NCI-H2196 treated with DMSO at 0.1 percent for 48 hours (cell line): ENCODE measurements around the gene RFTN1.

Source experiments
- DNase-seq: peaks from one replicate; lab custom pipeline; 2025; ENCODE audit not compliant: unreplicated experiment; lab: John Stamatoyannopoulos, UW

RFTN1 gene

DNA sequence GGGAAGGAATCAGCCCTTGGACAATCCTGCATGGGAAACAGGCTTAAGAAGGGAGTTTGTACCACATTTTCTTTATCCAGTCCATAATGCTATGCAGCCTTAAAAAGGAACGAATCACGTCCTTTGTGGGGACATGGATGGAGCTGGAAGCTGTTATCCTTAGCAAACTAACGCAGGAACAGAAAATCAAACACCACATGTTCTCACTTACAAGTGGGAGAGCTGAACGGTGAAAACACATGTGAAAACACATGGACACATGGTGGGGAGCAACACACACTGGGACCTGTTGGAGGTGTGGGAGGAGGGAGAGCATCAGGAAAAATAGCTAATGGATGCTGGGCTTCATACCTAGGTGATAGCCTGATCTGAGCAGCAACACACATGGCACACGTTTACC, 178.2 kb downstream of the RFTN1 start:
- DNase-seq = no peak

DNA sequence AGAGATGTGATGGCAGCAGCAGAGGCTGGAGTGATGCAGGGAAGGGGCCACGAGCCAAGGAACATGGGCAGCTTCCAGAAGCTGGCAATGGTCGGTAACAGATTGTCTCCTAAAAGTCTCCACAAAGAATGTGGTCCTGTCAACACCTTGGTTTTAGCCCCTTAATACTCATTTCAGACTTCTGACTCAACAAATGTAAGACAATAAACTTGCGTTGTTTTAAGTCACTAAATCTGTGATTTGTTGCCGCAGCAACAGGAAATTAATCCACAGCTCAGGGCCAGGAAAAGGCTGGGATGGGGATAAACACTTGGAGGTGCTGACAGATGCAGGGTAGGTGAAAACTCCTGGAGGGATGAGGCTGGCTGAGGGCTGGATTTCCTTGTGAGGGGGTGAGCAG, 178.6 kb downstream of the RFTN1 start:
- DNase-seq = no peak

DNA sequence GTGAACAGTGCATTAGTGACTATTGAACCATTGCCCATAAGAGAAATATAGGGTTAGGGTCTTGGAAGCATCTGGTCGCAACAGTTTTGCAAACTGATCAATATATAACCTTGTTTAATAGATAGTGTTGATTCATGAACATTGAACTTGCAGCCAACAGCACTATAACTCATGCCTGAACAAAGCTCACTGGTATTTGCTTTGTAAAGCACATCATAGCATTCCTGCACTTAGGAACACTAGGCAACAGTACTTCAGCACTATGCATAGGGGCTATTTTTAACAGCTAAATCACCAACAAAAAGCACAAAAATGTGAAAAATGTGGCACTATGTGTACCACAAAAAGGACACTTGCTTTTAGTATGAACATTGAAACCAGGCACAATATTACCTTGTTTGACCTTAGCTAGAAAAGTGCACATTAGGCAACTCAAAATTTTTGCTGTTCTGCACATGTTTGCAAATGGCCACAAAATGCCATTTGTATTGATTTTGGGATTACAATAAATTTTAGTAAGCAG, 180.5 kb downstream of the RFTN1 start:
- DNase-seq = no peak

DNA sequence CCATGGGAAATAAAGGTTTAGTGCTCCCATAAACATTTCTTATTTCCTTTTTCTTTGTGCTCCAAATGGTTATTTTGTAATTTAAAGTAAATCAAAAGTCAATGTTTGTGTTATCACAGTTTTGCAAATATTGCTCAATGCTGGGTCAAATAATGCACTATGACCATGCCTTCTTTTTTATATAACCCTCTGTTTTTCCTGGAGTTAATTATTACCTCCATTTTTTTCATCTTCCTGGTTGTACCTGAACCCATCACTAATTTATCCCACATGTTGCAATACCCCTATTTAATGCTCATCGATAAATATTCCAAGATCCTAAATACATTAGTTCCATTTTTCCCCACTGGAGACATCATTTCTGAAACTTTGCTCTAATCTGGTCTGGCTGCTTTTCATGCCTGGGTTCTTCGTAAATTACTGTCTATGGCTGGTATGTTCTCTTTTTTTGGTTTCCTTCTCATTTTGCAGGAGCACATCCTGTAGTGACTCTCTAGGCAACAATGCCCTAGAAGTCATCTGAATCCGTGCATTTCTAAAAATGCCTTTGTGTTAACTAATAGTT, 182.1 kb downstream of the RFTN1 start:
- DNase-seq = no peak

DNA sequence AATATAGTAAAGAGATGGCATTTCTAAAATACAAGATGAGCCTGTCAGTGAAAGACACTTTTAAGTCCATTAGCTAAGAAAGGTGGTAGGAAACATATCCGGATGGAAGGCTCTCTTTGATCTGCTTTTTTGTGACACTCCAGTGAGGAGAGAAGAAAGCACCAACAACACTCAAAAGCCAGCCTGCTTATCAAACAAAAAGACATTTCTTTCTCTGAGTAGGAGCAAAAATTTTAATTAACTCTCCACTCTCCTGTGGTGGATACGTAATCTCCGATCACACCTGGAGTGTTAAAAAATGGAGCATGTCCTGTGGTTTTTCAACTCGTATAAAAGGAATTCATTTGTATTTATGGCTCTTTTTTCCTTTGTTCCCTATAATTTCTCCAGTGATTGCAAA, 183.1 kb downstream of the RFTN1 start:
- no peak for DNase-seq

DNA sequence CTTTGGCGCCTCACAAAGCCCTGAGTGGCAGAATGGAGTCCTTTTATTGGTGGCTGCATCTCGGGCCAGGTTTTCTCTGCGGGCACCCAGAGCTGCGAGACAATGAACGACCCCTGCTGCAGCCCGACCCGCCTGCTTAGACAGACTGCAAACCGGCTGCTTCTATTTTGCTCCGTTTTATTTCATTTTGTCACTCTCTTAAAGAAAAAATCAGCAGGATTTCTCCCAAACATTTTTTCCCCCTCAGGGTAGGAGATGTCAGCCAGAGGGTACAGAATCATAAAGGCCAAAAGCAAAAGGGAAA, 183.7 kb downstream of the RFTN1 start:
- no peak for DNase-seq

DNA sequence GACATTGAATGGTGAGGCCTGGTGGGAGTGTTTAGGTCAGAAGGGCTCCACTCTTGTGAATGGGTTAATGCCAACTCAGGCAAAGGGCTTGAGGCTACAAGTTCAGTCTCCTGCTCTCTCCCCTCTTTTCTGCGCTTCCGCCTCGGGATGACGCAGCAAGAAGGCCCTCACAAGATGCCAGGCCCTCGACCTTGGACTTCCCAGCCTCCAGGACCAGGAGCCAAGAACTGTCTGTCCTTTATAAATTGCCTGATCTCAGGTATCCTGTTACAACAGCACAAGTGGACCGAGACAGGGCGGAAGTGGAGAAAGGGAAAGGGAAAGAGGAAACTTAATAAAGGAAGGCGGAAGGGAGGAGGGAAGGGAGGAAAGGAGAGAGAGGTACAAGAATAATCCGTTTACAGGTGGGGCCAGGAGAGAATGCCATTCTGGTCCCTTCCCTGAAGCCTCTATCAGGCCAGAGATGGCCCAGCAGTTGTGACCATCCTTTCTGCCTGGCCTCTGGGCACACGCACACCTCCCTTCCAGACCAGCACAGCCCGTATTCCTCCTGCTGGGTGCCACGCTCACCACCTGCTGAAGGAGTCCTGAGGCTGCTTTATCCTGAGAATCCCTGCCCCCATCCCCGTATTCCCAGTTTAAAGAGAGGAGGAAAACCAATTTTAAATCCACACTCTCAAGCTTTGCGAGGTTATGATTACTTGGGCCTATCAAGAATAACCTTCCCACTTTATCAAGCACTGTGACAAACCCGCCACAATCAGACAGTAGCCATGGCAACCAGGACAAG, 184.3 kb downstream of the RFTN1 start:
- no peak for DNase-seq

DNA sequence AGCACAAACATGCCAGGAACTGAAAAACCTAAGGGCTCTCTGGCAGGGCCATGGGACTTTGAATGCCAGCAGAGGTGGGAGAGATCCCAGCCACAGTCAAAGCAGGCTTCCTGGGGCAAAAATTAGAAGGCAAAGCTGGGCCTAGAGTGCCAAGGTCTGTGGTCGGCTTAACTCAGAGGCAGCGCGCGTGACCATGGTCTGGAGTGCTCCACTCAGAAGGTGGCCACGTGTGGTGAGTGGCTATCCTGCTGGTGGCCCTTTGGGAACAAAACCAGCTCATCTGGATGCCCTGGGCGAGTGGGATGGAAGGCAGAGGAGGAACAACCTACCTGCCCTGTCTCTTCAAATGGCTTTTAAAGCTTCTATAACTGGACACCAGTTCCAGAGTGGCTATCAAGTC, 185.4 kb downstream of the RFTN1 start:
- DNase-seq = no peak

DNA sequence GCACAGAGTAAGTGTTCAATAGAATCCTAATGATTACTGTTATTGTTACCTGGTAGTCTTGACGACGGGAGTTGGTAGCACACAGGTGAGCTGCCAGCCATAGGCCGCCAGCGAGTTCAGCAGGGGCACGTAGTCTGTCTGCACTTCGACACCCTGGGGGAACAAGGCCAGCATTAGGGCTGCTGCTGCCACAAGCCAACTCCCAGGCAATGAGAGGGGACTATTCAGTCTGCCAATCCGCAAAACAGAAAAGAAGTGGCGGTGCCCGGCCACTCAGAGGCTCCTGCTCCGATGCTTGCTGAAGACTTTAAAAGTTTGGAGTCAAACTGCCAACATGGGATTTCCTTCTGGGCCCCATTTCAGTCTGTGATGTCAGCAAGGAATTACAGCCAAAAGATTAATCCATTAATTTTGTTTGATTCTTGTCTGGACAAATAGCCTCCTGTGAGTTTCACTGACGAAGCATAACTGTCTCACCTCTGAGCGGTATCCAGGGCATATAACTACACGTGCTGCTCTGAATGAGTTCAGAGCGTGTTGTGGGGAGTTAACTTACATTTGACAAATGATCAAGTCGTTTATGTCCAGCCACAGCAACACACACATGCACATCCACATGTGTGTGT, 186.7 kb downstream of the RFTN1 start:
- no peak for DNase-seq

DNA sequence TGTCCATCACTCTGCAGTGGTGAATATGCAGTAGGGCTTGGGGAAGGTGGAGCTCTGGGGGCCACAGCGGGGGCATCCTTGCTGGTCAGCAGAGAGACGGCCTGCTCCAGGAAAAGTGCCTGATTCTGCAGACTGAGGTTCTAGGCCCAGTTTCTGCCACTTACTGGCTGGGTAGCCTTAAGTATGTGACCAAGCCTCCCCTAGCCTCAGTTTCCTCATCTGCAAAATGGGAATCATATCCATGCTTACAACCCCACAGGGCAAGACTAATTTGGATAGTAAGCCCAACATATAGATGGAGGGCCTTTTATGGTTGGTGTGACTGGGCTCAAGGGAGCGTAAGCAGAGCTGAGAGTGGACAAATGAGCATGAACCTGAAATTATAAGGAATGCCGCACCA, 187.6 kb downstream of the RFTN1 start:
- DNase-seq = no peak

DNA sequence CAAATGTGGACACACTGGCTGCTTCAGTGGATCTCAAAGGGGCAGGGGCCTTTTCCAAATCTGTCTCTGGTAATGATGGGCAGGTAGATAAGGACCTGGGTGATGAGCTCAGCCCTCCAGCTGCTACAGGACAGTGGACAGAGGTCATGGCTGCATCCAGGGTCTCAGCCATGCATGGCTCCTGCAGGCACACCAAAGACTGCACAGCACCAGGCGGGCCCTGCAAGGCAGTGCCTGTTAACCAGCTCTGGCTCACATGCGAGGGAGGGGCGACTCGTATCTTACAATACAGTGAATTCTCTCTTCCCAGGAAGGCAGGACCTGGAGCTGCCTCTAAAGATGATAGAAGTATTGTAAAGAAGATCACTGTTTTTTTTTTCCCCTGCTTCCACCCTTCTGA, 189.8 kb downstream of the RFTN1 start:
- no peak for DNase-seq

DNA sequence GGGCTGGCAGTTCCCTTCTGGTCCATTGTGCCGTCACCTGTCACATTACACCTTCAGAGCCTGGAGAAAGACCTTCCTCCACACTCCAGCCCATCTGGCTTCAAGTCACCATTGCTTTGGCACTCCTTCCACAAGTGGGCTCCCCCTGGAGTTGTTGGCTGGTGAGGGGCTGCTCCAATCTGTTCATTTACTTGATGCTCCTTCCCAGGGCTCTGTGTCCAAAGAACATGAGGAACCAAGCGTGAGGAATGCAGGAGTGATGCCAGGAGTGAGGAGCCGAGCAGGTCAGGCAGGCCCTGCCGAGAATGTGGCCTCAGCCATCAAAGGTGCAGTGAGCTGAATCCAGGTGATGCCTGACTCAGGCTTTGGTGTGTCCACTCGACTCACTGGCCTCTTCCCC, 191.3 kb downstream of the RFTN1 start:
- no peak for DNase-seq

DNA sequence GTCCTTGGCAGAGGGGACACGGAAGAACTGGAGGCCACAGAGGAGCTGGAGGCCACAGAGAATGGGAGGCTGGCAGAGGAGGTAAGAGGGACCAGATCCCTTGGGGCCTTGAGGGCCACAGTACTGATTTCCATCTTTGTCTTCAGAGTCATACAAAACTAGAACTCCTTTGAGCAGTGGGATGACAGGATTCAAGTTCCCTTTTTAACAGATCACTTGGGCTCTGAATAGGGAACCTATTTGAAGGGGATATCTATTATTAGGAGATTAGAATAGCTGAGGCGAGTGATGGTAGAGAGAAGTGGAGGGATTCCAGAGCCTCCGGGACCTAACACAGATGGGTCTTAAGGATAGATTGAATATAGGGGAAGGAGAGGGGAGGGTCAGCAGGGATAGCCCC, 192.8 kb downstream of the RFTN1 start:
- DNase-seq = no peak

DNA sequence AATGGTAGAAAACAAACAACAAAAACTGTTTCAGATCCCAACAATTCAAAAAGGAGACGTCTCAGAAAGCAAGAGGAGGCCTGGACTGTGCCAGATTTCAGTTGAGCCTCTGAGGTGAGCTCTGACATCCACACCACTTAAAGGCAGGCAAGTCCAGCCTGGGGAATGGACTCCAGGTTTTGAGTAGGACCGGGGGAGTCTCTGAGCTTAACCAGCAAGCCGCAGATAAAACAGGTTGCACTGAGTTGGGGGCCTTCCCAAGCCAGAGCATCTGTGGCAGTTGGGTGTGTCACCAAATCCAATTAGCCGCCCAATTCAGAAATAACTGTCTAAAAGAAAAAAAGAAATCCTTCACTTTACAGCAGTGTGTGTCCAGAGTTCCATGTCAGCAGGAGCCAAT, 193.8 kb downstream of the RFTN1 start:
- DNase-seq = no peak

DNA sequence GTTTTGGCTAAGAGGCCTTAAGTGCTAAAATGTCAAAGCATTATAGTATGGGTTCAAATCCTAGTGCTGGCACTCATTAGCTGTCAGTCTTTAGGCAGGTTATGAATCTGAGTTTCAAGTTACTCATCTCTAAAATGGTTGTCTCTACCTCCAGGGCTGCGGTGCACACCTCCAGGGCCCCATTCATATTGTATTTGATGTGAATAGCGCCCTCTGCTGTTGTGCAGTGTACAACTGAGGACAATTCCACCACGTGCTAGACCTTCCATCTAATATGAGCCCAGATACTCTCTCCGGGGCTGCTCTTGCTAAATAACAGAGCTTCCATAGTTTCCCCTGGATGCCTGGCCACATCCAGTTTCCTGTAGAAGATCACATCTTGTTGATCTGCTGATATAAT, 194.2 kb downstream of the RFTN1 start:
- no peak for DNase-seq

DNA sequence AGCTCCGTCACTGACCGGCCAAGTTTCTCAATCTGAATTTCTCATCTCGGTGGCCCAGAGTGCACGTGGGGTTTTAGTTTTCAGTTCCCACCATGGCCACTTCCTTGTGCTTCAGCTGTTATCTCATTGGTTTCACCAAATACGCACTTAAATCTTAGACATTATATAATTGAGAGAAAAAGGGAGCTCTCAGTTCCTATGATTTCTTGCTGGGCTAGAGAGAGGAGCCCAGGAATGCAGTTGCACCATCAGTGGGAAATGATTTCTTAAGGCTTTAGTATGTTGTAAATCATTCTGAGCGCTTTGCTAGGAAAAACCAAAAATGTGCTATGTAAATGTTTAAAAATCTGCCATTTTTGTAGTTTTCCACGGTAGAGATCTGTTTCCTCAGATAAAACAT, 195.3 kb downstream of the RFTN1 start:
- DNase-seq = no peak

DNA sequence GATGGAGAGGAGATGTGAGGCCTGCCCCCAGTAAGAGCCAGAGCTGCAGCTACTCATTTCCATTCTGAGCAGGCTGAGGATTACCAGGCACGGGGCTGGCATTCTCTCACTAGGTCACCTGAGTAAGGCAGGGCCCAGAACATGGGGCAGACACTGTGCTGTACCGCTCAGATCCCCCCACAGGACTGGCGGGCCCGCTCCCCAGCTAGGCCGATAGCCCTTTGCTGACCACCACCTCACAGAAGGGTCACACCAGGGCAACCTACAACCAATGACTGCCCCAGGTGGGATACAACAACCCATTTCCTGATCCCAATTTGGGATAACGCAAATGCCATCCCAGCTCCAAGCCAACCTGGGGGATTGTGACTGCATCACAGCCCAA, 195.9 kb downstream of the RFTN1 start:
- DNase-seq = no peak

DNA sequence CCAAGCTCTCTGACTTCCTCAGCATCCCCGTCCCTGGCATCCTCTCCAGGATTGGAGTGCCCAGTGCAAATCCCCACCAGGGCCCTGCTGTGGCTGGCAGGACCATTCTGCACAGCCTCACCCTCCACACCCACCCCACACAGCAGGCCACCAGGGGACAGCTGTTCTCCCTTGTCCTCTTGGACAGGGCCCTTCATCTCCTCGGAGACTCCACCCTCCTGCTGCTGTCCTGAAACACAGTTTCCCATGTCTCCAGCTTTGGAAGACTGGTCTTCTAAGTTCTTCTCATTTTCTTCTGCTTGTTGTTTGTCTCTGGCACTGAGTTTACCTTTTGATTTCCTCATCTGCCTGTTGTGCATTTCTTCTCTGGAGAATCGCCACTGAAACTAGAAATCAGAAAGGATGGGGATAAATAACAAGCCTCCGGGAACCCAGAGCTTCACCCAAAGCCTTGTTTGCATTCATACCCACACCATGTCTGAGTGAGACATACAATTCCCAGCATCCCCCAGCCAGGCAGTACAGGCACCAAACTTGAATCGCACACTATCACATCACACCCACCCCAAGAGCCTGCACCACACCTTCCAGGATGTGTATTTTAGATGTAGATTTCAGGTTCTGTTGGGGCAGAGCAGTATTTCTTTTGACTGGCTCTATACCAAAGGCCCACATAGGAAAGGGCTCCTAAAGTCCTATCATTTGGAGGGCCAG, 196.5 kb downstream of the RFTN1 start:
- no peak for DNase-seq

DNA sequence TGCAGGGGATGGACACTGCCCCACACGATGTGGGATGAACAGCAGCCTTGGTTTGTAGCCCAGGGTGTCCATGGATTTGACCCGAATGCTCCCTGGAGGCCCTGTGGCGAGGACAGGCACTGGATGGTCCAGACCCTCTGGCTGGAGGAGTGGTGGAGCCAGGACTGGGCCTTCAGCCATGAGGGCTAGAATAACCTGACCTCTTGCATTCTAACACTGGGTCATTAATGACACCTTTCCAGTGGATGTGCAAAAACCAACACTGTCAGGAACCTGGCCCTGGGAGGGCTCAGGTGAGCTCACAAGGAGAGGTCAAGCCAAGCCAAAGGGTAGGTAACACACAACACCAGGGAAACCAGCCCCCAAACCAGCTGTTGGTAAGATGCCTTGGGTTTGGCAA, 197.1 kb downstream of the RFTN1 start:
- no peak for DNase-seq

DNA sequence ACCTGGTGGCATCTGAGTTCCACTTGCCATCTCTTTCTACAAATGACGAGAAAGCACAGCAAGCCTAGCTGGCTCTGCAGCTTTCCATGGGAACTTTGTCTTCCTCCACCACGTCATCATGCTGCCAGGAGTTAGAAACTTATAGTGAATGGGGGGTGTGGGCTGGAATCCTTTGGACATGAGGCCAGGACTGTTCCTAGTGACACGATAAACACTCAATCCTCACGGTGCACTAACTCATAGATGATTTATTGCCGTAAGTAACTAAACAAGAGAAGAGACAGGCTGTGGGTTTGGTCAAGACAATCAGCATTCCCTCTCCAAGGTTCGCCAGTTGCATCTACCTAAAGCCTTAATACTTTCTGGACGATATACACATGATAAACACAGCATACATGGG, 197.9 kb downstream of the RFTN1 start:
- DNase-seq = no peak

DNA sequence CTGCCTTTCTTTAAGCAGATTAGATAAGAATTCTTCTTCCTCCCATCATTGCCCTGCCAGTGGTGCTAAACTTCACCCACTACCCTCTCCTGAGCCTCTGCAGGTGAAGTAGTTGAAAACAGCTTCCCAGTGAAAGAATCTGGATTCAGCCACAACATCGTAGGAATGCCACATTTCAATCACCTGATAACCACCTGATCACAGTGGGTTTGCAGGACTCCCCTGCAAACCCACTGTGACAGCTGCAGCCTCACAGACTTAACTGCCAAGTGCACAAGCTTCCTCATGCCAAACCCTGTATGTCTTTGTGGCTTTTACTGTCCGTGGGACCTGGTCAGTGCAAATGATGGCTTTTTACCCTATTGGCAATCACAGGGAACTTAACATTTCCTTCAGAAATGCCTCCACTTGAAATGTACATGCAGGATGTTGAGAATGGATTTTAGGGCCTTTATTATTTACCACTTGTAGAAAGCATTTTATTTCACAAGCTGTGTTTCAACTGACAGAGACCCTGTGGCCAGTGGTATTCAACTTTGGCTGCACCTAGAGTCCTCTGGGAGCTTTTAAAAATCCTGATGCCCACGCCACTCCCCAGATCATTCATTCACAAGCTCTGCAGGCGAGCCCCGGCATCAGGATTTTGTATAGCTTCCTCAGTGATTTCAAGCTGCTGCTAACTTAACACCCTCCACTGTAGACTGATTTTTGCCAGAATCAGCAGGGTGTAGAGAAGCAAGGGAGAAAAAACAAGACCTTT, 199.4 kb downstream of the RFTN1 start:
- no peak for DNase-seq
